HepG2 (cell line): ENCODE data around the gene HSPA1A. TPM values are rescaled to one million over a fixed set of nuclear protein-coding genes. Genes with fewer than 3 reads are reported as not detected.
"Not testable (repeated sequence)": the region's sequence is repeated elsewhere in the genome, so short reads cannot be mapped to it uniquely, and the experiment has no call there.

Source experiments
- BHLHE40 ChIP-seq: IDR thresholded peaks from 2 replicates; pipeline ENCODE4 v1.6.1; 2011; ENCODE audit warnings: low read length, improper control_type of control experiment
- CEBPG ChIP-seq: IDR thresholded peaks from 2 replicates; pipeline ENCODE4 v1.6.1; 2016
- FOXA3 ChIP-seq: IDR thresholded peaks from 2 replicates; pipeline ENCODE4 v1.6.1; 2016; ENCODE audit warnings: missing genetic modification reagents, missing compliant biosample characterization
- FOXO1 ChIP-seq: sonication (generic); formaldehyde crosslinking; IDR thresholded peaks from 2 replicates; pipeline ENCODE4 v1.4.0; 2020; ENCODE audit warnings: missing genetic modification reagents
- FOXP1 ChIP-seq, 2 experiments: fragments of 450-650 bp in 1 of 2; IDR thresholded peaks; 2 replicates each; pipeline ENCODE4 v1.6.1; 2017 to 2018; ENCODE audit warnings: antibody characterized with exemption in 1 of 2
- GATAD2A ChIP-seq: IDR thresholded peaks from 2 replicates; pipeline ENCODE4 v1.6.1; 2016
- HNF4A ChIP-seq: sonication (generic); formaldehyde crosslinking; IDR thresholded peaks from 2 replicates; pipeline ENCODE4 v1.4.0; 2020; ENCODE audit warnings: missing genetic modification reagents
- IRF2 ChIP-seq: IDR thresholded peaks from 2 replicates; pipeline ENCODE4 v1.6.1; 2018; ENCODE audit warnings: missing genetic modification reagents, missing compliant biosample characterization
- KDM2A ChIP-seq: sonication (generic); formaldehyde crosslinking; IDR thresholded peaks from 2 replicates; pipeline ENCODE4 v1.4.0; 2020; ENCODE audit warnings: low read depth, missing genetic modification reagents, borderline replicate concordance
- MYPOP ChIP-seq: sonication (generic); formaldehyde crosslinking; IDR thresholded peaks from 2 replicates; pipeline ENCODE4 v1.8.1; 2023; ENCODE audit warnings: mild to moderate bottlenecking, moderate library complexity, missing genetic modification reagents
- NR2F1 ChIP-seq, 2 experiments: fragments of 450-650 bp in 1 of 2; formaldehyde crosslinking in 1 of 2; IDR thresholded peaks; 2 replicates each; pipeline versions ENCODE4 v1.5.0 to v1.6.1; 2016 to 2020; ENCODE audit warnings: mild to moderate bottlenecking in 1 of 2, missing compliant biosample characterization in 1 of 2, missing genetic modification reagents in 1 of 2, moderate library complexity in 1 of 2
- SOX13 ChIP-seq, 3 experiments: fragments of 450-650 bp in 1 of 3; sonication (generic) in 1 of 3; formaldehyde crosslinking in 1 of 3; IDR thresholded peaks in 2 of 3; conservative IDR thresholded peaks in 1 of 3; 2 replicates each; pipeline versions ENCODE4 v1.5.0 to v1.6.1; 2016 to 2020; ENCODE audit warnings: antibody characterized with exemption in 1 of 3, mild to moderate bottlenecking in 1 of 3, missing compliant biosample characterization in 1 of 3, missing genetic modification reagents in 1 of 3, moderate library complexity in 1 of 3
- YEATS2 ChIP-seq: sonication (generic); formaldehyde crosslinking; IDR thresholded peaks from 2 replicates; pipeline ENCODE4 v1.4.0; 2020; ENCODE audit warnings: missing genetic modification reagents, borderline replicate concordance
- ZNF556 ChIP-seq: sonication (generic); formaldehyde crosslinking; IDR thresholded peaks from 2 replicates; pipeline ENCODE4 v1.4.0; 2020; ENCODE audit warnings: mild to moderate bottlenecking, missing genetic modification reagents, borderline replicate concordance
- ZNF609 ChIP-seq: sonication (generic); formaldehyde crosslinking; IDR thresholded peaks from 2 replicates; pipeline ENCODE4 v1.4.0; 2020; ENCODE audit warnings: mild to moderate bottlenecking, missing genetic modification reagents, borderline replicate concordance
- ZNF644 ChIP-seq: IDR thresholded peaks from 2 replicates; pipeline ENCODE4 v1.6.1; 2016; ENCODE audit warnings: low read depth
- ZNF782 ChIP-seq: sonication (generic); formaldehyde crosslinking; IDR thresholded peaks from 2 replicates; pipeline ENCODE4 v1.4.0; 2020; ENCODE audit warnings: missing genetic modification reagents, mild to moderate bottlenecking, borderline replicate concordance
- polyA plus RNA-seq, 8 experiments: library from polyadenylated mRNA; depleted of rRNA in 3 of 8; stranded (reverse) in 7 of 8; unstranded in 1 of 8; fragments of >200 nt; fragmentation: Illumina TruSeq in 4 of 8; extraction: Trizol in 4 of 8; gene quantifications; 2 replicates each; pipeline versions ENCODE4 v1.2.1 to v1.2.3, GENCODE V29; 2011 to 2016; ENCODE audit warnings: low read depth in 4 of 8, missing spikeins in 1 of 8, mixed read lengths in 1 of 8; ENCODE audit not compliant: insufficient read depth in 1 of 8
- total RNA-seq, 5 experiments: library from RNA; depleted of rRNA; stranded (reverse); fragments of >200 nt; fragmentation: Illumina TruSeq; extraction: Trizol; gene quantifications; 2 replicates each; pipeline ENCODE4 v1.2.3, GENCODE V29; 2016; ENCODE audit warnings: low read depth in 1 of 5

HSPA1A gene
- total and polyA plus RNA-seq, 2 of the 13 experiments (the other 11 are each of a cell fraction or from before 2014, with no cell fraction given): 44.5 to 85.0 TPM

GRCh38 chr6:31808599-31808998 lies 6.7 kb upstream of the HSPA1A start (continued):
- TF ChIP-seq IRF2: peak; percentile 51; the same call in 1 of the 2 replicates
- 0 out of 2 replicates have a peak, but pooled peaks have one; percentile 30 for TF ChIP-seq KDM2A (CRISPR knock-in tag)
- peak; percentile 71; the same call in 1 of the 2 replicates for TF ChIP-seq ZNF782 (CRISPR knock-in tag)
- 0 out of 2 replicates have a peak, but pooled peaks have one; percentile 21 for TF ChIP-seq MYPOP
- peak; percentile 39 for TF ChIP-seq FOXA3 (CRISPR knock-in tag)
- peak; percentile 24; the same call in 1 of the 2 replicates for TF ChIP-seq ZNF644
- TF ChIP-seq SOX13, FOXP1 (IDR thresholded peaks at IDR 0.05): not testable (repeated sequence)
- TF ChIP-seq SOX13 (CRISPR knock-in tag; conservative IDR thresholded peaks at IDR 0.05 in 1 of 2, IDR thresholded peaks at IDR 0.05 in 1 of 2): peak in 1 of 2 experiments; percentile 27; a peak in 1 of 4 replicates
- TF ChIP-seq HNF4A (CRISPR knock-in tag): peak; percentile 66
- peak; percentile 52; the same call in 1 of the 2 replicates for TF ChIP-seq FOXP1 (CRISPR knock-in tag; IDR thresholded peaks at IDR 0.05)
- TF ChIP-seq YEATS2: 0 out of 2 replicates have a peak, but pooled peaks have one; percentile 13
- TF ChIP-seq GATAD2A: 0 out of 2 replicates have a peak, but pooled peaks have one; percentile 9
- peak; percentile 61 for TF ChIP-seq CEBPG (CRISPR knock-in tag)
- peak; percentile 65; the same call in 1 of the 2 replicates for TF ChIP-seq ZNF556 (CRISPR knock-in tag)
- TF ChIP-seq FOXO1 (CRISPR knock-in tag): peak; percentile 51; the same call in 1 of the 2 replicates
- TF ChIP-seq BHLHE40: peak; percentile 45; the same call in 1 of the 2 replicates
- peak; percentile 66 to 68; a peak in 2 of 4 replicates for TF ChIP-seq NR2F1 (CRISPR knock-in tag; IDR thresholded peaks at IDR 0.05)
- peak; percentile 51; the same call in 1 of the 2 replicates for TF ChIP-seq ZNF609
